Stimulated activated CD8-positive, alpha-beta memory T cell treated with anti-CD3 and anti-CD28 coated beads, Interleukin-4, amount 100 ng/mL, for 1 hour (primary cell): Measurements from ENCODE around the gene ADPRS.

ENCODE experiments used
- DNase-seq, 2 donors: peaks; one replicate each; pipeline ENCODE4 v3.0.0-alpha.2; 2020; ENCODE audit warnings: low read depth in 2 of 2, low spot score in 1 of 2

Gene ADPRS

GRCh38 chr1:36088577-36089392 lies at the start of gene ADPRS:
ADPRS (plus strand) TSS chr1:36088892; CDS start chr1:36088905, 13 bp downstream.
- peak; percentile 78 to 81 for DNase-seq

GRCh38 chr1:36040238-36040637 lies 48.5 kb upstream of the ADPRS start:
- no peak for DNase-seq

- DNase-seq = no peak
These were observed 36.9 kb upstream of the ADPRS start for GRCh38 chr1:36051821-36052220.

GRCh38 chr1:36053978-36054377 lies 34.7 kb upstream of the ADPRS start:
- DNase-seq = no peak

- no peak for DNase-seq
These were observed 33.0 kb upstream of the ADPRS start for GRCh38 chr1:36055706-36056105.

- DNase-seq = no peak
These were observed 26.4 kb upstream of the ADPRS start for GRCh38 chr1:36062315-36062714.

GRCh38 chr1:36067871-36068270 lies 20.8 kb upstream of the ADPRS start:
- no peak for DNase-seq

GRCh38 chr1:36068866-36069265 lies 19.8 kb upstream of the ADPRS start:
- no peak for DNase-seq

- no peak for DNase-seq
These were observed 18.3 kb upstream of the ADPRS start for GRCh38 chr1:36070349-36070748.

- DNase-seq = no peak
These were observed 11.6 kb upstream of the ADPRS start for GRCh38 chr1:36076979-36077573.

GRCh38 chr1:36080236-36080635 lies 8.5 kb upstream of the ADPRS start:
- no peak for DNase-seq

GRCh38 chr1:36080801-36081200 lies 7.9 kb upstream of the ADPRS start:
- DNase-seq = no peak

- no peak for DNase-seq
These were observed 6.7 kb upstream of the ADPRS start for GRCh38 chr1:36081926-36082485.

- DNase-seq = no peak
These were observed 5.5 kb upstream of the ADPRS start for GRCh38 chr1:36083219-36083618.

- no peak for DNase-seq
These were observed 4.8 kb upstream of the ADPRS start, which contains the start of gene TEKT2 for GRCh38 chr1:36083635-36084496. TEKT2 (plus strand) TSS chr1:36084094; CDS start chr1:36084922, 828 bp downstream.

GRCh38 chr1:36084497-36085115 lies 4.1 kb upstream of the ADPRS start:
- no peak for DNase-seq

GRCh38 chr1:36085126-36085525 lies 3.6 kb upstream of the ADPRS start:
- DNase-seq = no peak

GRCh38 chr1:36085686-36086526 lies 2.8 kb upstream of the ADPRS start:
- no peak for DNase-seq

- no peak for DNase-seq
These were observed 2.0 kb upstream of the ADPRS start for GRCh38 chr1:36086529-36087232.
